ENCODE data around the gene PNPLA3. TPM values are rescaled to one million over a fixed set of nuclear protein-coding genes. Genes with fewer than 3 reads are reported as not detected.

PNPLA3 gene
- total RNA-seq, 1 donor from 2014 or later: 3.7 TPM

DNA sequence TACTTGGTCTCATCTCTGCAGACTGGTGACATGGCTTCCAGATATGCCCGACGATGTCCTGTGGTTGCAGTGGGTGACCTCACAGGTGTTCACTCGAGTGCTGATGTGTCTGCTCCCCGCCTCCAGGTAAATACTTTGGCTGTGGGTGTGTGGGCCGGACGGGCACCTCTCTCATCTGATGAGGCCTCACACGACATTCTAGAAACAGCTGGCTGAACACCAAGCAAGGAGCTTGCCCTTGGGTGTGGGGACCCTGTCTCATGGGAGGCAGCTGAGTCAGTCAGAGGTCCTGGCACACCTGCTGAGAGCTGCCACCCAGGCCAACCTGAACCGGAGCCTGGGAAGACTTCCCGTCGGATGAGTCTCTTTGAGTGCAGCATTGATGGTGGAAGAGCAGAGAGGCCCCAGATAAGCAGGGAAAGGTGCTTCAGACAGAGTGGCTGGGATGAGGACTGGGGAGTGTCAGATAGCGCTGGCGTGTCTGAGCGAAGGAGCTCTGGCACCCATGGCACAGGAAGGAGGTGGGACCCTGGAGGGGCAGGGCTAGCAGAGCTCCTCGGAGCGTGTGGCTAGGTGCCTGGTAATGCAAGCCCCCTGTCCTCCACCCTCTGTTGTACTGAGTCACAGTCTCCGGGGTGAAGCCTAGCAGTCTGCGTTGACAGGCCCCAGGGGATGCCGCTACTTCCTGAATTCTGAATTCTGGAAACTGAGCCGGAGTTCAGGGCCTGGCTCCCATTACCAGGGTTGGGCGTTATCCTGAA is 21.2 kb downstream of the PNPLA3 start:
- no peaks in the 10 kb centered on the region for H3K9me3 ChIP-seq (ENCODE audit: control insufficient read depth in 3 of 3, low read length in 3 of 3)
- H3K27me3 ChIP-seq (ENCODE audit: control insufficient read depth in 3 of 3, insufficient read depth in 3 of 3, low read length in 3 of 3): peaks cover 0 to 3% (median 0%) of the 10 kb centered on the region in 3 donors
- H3K4me1 ChIP-seq (ENCODE audit: control insufficient read depth in 3 of 3, insufficient read depth in 3 of 3, low read length in 3 of 3): peaks cover 0 to 2% (median 0%) of the 10 kb centered on the region in 3 donors
- H3K4me3 ChIP-seq (ENCODE audit: low read length in 3 of 3): no peak overlapping the region
- no peak overlapping the region for H3K27ac ChIP-seq (ENCODE audit: low read depth, low read length)
- no peaks in the 10 kb centered on the region for H3K36me3 ChIP-seq (ENCODE audit: control insufficient read depth in 3 of 3, insufficient read depth in 3 of 3, low read length in 3 of 3)
- H3K9ac ChIP-seq (ENCODE audit: low read depth in 1 of 3, low read length in 3 of 3): no peak overlapping the region

DNA sequence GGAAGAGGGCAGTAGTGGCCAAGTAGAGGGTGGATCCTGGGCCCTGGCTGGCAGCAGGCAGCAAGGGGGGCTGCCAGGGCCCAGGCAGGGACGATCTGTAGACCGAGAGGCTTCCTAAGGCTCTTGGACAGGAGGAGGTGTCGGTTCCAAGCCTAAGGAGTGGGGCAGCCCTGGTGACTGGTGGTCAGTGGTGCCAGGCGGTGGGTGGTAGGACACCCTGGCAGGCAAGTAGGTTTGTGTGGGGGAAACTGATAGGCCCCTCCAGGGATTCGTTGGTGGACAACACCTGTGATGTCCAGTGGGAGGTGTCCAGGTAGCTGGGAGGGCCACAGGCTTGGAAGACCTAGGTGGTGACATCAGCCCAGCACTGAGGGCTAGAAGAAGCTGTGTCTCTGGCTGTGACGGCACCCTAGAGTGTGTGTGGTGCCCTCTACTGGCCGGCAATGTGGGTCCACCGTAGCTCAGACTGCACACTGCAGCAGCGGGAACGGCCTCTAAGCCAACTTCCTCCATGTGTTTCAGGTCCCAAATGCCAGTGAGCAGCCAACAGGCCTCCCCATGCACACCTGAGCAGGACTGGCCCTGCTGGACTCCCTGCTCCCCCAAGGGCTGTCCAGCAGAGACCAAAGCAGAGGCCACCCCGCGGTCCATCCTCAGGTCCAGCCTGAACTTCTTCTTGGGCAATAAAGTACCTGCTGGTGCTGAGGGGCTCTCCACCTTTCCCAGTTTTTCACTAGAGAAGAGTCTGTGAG is 22.2 kb downstream of the PNPLA3 start:
- no peaks in the 10 kb centered on the region for H3K36me3 ChIP-seq (ENCODE audit: control insufficient read depth in 3 of 3, insufficient read depth in 3 of 3, low read length in 3 of 3)
- no peak overlapping the region for H3K9ac ChIP-seq (ENCODE audit: low read depth in 1 of 3, low read length in 3 of 3)
- H3K4me1 ChIP-seq (ENCODE audit: control insufficient read depth in 3 of 3, insufficient read depth in 3 of 3, low read length in 3 of 3): peaks cover 0 to 2% (median 0%) of the 10 kb centered on the region in 3 donors
- H3K9me3 ChIP-seq (ENCODE audit: control insufficient read depth in 3 of 3, low read length in 3 of 3): no peaks in the 10 kb centered on the region
- H3K4me3 ChIP-seq (ENCODE audit: low read length in 3 of 3): no peak overlapping the region
- H3K27me3 ChIP-seq (ENCODE audit: control insufficient read depth in 3 of 3, insufficient read depth in 3 of 3, low read length in 3 of 3): peaks cover 0 to 3% (median 0%) of the 10 kb centered on the region in 3 donors
- H3K27ac ChIP-seq (ENCODE audit: low read depth, low read length): no peak overlapping the region

DNA sequence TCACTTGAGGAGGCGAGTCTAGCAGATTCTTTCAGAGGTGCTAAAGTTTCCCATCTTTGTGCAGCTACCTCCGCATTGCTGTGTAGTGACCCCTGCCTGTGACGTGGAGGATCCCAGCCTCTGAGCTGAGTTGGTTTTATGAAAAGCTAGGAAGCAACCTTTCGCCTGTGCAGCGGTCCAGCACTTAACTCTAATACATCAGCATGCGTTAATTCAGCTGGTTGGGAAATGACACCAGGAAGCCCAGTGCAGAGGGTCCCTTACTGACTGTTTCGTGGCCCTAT is 22.7 kb downstream of the PNPLA3 start:
- peaks cover 0 to 2% (median 0%) of the 10 kb centered on the region in 3 donors for H3K4me1 ChIP-seq (ENCODE audit: control insufficient read depth in 3 of 3, insufficient read depth in 3 of 3, low read length in 3 of 3)
- H3K4me3 ChIP-seq (ENCODE audit: low read length in 3 of 3): no peak overlapping the region
- no peak overlapping the region for H3K9ac ChIP-seq (ENCODE audit: low read depth in 1 of 3, low read length in 3 of 3)
- no peak overlapping the region for H3K27ac ChIP-seq (ENCODE audit: low read depth, low read length)
- no peaks in the 10 kb centered on the region for H3K9me3 ChIP-seq (ENCODE audit: control insufficient read depth in 3 of 3, low read length in 3 of 3)
- no peaks in the 10 kb centered on the region for H3K36me3 ChIP-seq (ENCODE audit: control insufficient read depth in 3 of 3, insufficient read depth in 3 of 3, low read length in 3 of 3)
- H3K27me3 ChIP-seq (ENCODE audit: control insufficient read depth in 3 of 3, insufficient read depth in 3 of 3, low read length in 3 of 3): peaks cover 0 to 3% (median 0%) of the 10 kb centered on the region in 3 donors

DNA sequence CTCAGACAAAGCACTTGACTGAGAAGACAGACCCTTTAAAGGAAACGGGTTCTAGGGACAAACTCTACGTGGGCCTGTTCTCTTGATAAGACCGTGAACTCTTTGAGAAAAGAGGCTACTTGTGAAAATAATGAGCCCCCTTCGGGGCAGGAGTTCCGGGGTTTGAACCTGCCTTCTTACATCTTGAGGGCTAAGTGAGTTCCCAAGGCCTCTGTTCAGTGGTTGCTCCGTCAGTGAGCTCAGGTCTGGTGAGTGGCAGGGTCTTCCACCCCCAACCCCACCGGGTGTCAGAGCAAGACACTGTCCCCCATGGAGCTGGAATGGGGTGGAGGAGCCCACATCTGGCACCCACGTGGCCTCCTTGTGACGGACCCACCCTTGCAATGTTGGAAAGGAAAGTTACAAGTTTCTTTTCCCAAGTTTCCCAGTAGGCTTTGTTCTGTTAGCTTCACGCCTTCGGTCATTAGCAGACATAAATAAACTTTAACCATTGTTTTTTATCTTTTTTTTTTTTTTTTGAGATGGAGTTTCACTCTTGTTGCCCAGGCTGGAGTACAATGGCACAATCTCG is 25.3 kb downstream of the PNPLA3 start:
- no peaks in the 10 kb centered on the region for H3K36me3 ChIP-seq (ENCODE audit: control insufficient read depth in 3 of 3, insufficient read depth in 3 of 3, low read length in 3 of 3)
- no peak overlapping the region for H3K4me3 ChIP-seq (ENCODE audit: low read length in 3 of 3)
- H3K9me3 ChIP-seq (ENCODE audit: control insufficient read depth in 3 of 3, low read length in 3 of 3): no peaks in the 10 kb centered on the region
- H3K4me1 ChIP-seq (ENCODE audit: control insufficient read depth in 3 of 3, insufficient read depth in 3 of 3, low read length in 3 of 3): peaks cover 0 to 2% (median 0%) of the 10 kb centered on the region in 3 donors
- H3K9ac ChIP-seq (ENCODE audit: low read depth in 1 of 3, low read length in 3 of 3): no peak overlapping the region
- no peak overlapping the region for H3K27ac ChIP-seq (ENCODE audit: low read depth, low read length)
- H3K27me3 ChIP-seq (ENCODE audit: control insufficient read depth in 3 of 3, insufficient read depth in 3 of 3, low read length in 3 of 3): peaks cover 0 to 3% (median 0%) of the 10 kb centered on the region in 3 donors

DNA sequence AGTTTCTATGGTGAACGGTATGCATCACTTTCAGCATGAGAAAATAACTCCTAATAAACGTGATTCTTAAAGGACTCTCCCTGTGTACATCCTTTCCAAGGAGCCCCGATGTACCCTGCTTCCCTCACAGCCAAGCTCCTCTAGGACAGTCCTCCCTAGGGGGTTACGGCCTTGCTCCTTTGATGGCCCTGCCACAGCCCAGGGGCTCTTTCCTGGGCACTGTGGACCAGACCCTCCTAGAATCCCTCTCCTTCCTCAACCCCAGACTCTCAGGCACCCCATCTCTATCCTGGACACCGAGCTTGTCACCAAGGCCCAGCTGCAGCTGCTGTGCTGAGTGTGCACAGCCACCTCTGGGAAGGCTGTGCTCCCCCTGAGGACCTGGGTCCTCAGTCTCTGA is 27.8 kb downstream of the PNPLA3 start:
- Histone ChIP-seq H3K4me3 (ENCODE audit: low read length in 3 of 3) (no peak overlapping the region), H3K9ac (ENCODE audit: low read depth in 1 of 3, low read length in 3 of 3) (no peak overlapping the region), H3K9me3 (ENCODE audit: control insufficient read depth in 3 of 3, low read length in 3 of 3) (no peaks in the 10 kb centered on the region), H3K36me3 (ENCODE audit: control insufficient read depth in 3 of 3, insufficient read depth in 3 of 3, low read length in 3 of 3) (no peaks in the 10 kb centered on the region), H3K4me1 (ENCODE audit: control insufficient read depth in 3 of 3, insufficient read depth in 3 of 3, low read length in 3 of 3) (peaks cover 13 to 21% (median 13%) of the 10 kb centered on the region in 3 donors), H3K27me3 (ENCODE audit: control insufficient read depth in 3 of 3, insufficient read depth in 3 of 3, low read length in 3 of 3) (no peaks in the 10 kb centered on the region), H3K27ac (ENCODE audit: low read depth, low read length) (no peak overlapping the region)

DNA sequence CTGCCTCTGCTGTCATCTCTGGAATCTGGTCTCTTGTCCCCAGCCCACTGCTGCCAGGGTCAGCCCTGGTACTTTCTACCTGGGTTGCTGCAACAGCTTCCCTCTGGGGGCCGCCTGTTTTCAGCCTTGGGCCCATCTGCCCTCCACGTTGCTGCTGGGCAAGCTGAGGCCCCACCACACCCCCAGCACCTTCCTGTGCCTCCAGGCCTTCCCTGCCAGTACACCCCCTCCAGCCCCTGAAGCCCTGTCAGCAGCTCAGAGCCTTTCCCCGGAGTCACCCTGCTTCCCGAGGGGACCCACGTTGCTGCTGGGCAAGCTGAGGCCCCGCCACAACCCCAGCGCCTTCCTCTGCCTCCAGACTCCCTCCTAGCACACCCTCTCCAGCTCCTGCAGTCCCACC is 28.4 kb downstream of the PNPLA3 start:
- Histone ChIP-seq H3K4me3 (ENCODE audit: low read length in 3 of 3) (no peak overlapping the region), H3K27ac (ENCODE audit: low read depth, low read length) (no peak overlapping the region), H3K27me3 (ENCODE audit: control insufficient read depth in 3 of 3, insufficient read depth in 3 of 3, low read length in 3 of 3) (no peaks in the 10 kb centered on the region), H3K4me1 (ENCODE audit: control insufficient read depth in 3 of 3, insufficient read depth in 3 of 3, low read length in 3 of 3) (peaks cover 18 to 27% (median 18%) of the 10 kb centered on the region in 3 donors), H3K9ac (ENCODE audit: low read depth in 1 of 3, low read length in 3 of 3) (no peak overlapping the region), H3K9me3 (ENCODE audit: control insufficient read depth in 3 of 3, low read length in 3 of 3) (no peaks in the 10 kb centered on the region), H3K36me3 (ENCODE audit: control insufficient read depth in 3 of 3, insufficient read depth in 3 of 3, low read length in 3 of 3) (no peaks in the 10 kb centered on the region)

DNA sequence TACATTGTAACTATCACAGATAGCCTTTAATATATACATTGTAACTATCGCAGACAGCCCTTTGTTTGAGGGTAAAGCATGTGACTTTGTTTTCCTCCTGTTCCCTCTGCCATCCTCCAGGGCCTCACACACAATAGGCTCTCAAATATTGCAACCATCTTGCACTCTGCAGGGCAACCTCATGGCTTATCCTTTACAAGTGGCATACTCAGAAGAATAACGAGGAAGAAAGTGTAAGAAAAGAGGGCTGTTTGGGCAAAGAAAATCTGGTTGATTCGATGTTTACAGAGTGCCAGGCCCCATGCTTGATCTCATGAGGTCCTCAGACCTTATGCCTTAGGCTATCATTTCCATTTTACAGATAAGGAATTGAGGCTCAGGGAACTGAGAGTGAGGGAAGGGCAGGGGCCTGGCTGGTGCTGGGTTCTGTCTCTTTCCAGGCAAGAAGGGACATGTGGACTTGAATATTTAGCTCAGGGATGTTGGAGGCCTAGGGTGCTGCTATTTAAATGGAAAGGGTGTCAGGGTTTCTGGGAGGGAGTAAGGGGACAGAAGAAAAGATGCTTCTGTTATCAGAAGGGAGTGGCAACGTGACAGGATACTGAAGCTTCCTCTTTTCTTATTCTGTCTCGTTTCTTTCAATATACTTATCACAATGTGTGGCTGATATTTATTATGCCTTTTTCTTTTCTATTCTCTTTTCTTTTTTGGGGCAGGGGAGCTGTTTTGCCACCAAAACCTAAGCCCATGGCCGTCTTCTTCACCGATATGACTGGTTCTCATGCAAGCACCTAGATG is 30.6 kb downstream of the PNPLA3 start:
- peak overlapping the region; percentile 91 to 97 (median 92) for H3K9ac ChIP-seq (ENCODE audit: low read depth in 1 of 3, low read length in 3 of 3)
- H3K4me3 ChIP-seq (ENCODE audit: low read length in 3 of 3): peak overlapping the region; percentile 97 to 99 (median 98)
- no peaks in the 10 kb centered on the region for H3K27me3 ChIP-seq (ENCODE audit: control insufficient read depth in 3 of 3, insufficient read depth in 3 of 3, low read length in 3 of 3)
- H3K4me1 ChIP-seq (ENCODE audit: control insufficient read depth in 3 of 3, insufficient read depth in 3 of 3, low read length in 3 of 3): peaks cover 27 to 40% (median 28%) of the 10 kb centered on the region in 3 donors
- H3K9me3 ChIP-seq (ENCODE audit: control insufficient read depth in 3 of 3, low read length in 3 of 3): no peaks in the 10 kb centered on the region
- peak overlapping the region; percentile 86 for H3K27ac ChIP-seq (ENCODE audit: low read depth, low read length)
- no peaks in the 10 kb centered on the region for H3K36me3 ChIP-seq (ENCODE audit: control insufficient read depth in 3 of 3, insufficient read depth in 3 of 3, low read length in 3 of 3)

DNA sequence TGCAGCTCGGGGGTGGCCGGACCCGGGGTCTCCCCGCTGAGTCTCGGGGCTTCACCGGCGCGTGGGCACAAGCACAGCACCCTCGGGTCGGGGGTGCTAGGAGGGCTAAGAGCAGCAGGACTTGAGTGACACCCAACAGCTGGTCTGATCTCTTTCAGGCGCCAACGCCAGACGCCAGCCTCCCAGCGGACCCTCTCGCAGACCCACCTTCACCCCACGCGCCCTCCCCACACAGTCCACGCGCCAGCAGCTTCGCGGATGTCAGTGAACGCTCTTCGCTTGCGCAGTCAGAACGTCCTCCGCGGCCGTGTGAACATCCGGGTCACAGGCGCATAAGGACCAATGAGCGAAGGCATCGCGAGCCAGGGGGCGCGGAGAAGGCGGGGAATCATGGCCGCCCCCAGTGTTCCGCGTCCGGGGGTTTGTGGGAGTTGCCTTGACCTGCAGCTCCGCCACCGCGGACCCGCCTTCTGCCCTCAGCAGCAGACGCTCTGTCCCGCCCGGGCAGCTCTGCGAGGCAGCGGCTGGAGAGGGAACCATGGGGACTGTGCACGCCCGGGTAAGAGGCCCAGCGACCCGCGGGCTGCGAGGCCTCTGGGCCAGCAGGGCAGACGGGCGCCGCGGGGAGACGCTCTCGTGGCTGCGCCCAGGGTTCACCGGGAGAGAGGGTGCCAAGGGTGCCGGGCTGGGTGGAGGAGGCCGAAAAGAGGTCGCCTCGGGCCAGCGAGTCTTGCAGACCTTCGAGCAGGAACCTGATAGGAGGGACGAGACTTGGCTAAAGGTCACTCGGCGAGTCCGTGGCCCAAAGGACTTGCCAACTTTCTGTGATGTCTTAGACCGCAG is 31.7 kb downstream of the PNPLA3 start, which contains the start of gene SAMM50:
TSS of gene SAMM50 (plus strand) at position 403 of the 843 bp plus-strand sequence. CDS start at position 539, 136 bp downstream.
- Histone ChIP-seq H3K27ac (ENCODE audit: low read depth, low read length) (peak within 1 kb of the TSS; percentile 86), H3K9ac (ENCODE audit: low read depth in 1 of 3, low read length in 3 of 3) (peak within 1 kb of the TSS; percentile 91 to 97 (median 92)), H3K27me3 (ENCODE audit: control insufficient read depth in 3 of 3, insufficient read depth in 3 of 3, low read length in 3 of 3) (no peaks in the 10 kb centered on the region), H3K9me3 (ENCODE audit: control insufficient read depth in 3 of 3, low read length in 3 of 3) (no peaks in the 10 kb centered on the region), H3K4me1 (ENCODE audit: control insufficient read depth in 3 of 3, insufficient read depth in 3 of 3, low read length in 3 of 3) (peaks cover 27 to 40% (median 28%) of the 10 kb centered on the region in 3 donors), H3K36me3 (ENCODE audit: control insufficient read depth in 3 of 3, insufficient read depth in 3 of 3, low read length in 3 of 3) (no peaks in the 10 kb centered on the region), H3K4me3 (ENCODE audit: low read length in 3 of 3) (peak within 1 kb of the TSS; percentile 97 to 99 (median 98))

Measured in skeletal muscle tissue (tissue), 4 donors.